A673 (cell line): Measurements from ENCODE around the gene GEMIN8. TPM values are rescaled to one million over a fixed set of nuclear protein-coding genes. Genes with fewer than 3 reads are reported as not detected.

Source experiments
- BruUV-seq: library from RNA; stranded (reverse); fragments of 400-500 nt; replicated peaks from 2 replicates; lab custom pipeline; 2021; lab: Mats Ljungman, UMichigan
- CTCF ChIA-PET: fragments of 300-600 bp; sonication (Branson Sonifier 250); formaldehyde crosslinking; loops from one replicate; lab custom pipeline; 2022; ENCODE audit warnings: antibody characterized with exemption; lab: Charles Lee
- POLR2A ChIA-PET: fragments of 300-600 bp; sonication (Branson Sonifier 250); formaldehyde crosslinking; loops from one replicate; lab custom pipeline; 2022; ENCODE audit warnings: antibody characterized with exemption; ENCODE audit not compliant: low non-redundant PET; lab: Charles Lee
- DNase-seq: peaks from one replicate; pipeline ENCODE4 v3.0.0-alpha.2; 2015; ENCODE audit warnings: low spot score
- H3K27ac ChIP-seq: fragments of 200-600 bp; sonication (generic); 2 replicates; pipeline ENCODE4 v1.5.1; 2016; ENCODE audit warnings: mixed run types, low read depth, mild to moderate bottlenecking, mixed read lengths, antibody characterized with exemption, low read length; ENCODE audit not compliant: poor library complexity, severe bottlenecking
- H3K27me3 ChIP-seq: fragments of 200-600 bp; sonication (generic); replicated peaks from 2 replicates; pipeline ENCODE4 v1.6.1; 2017; ENCODE audit warnings: mixed run types, low read depth, mild to moderate bottlenecking, mixed read lengths, antibody characterized with exemption, low read length; ENCODE audit not compliant: insufficient read depth, poor library complexity
- H3K36me3 ChIP-seq: fragments of 200-600 bp; sonication (generic); 2 replicates; pipeline ENCODE4 v1.6.1; 2016; ENCODE audit warnings: mixed run types, mild to moderate bottlenecking, mixed read lengths, antibody characterized with exemption, low read length; ENCODE audit not compliant: insufficient read depth, poor library complexity, severe bottlenecking
- H3K4me1 ChIP-seq: fragments of 200-600 bp; sonication (generic); 2 replicates; pipeline ENCODE4 v1.6.1; 2017; ENCODE audit warnings: mixed run types, mild to moderate bottlenecking, mixed read lengths, antibody characterized with exemption, low read length; ENCODE audit not compliant: insufficient read depth, poor library complexity, severe bottlenecking
- H3K4me3 ChIP-seq: fragments of 200-600 bp; sonication (generic); 2 replicates; pipeline ENCODE4 v1.5.1; 2016; ENCODE audit warnings: low read depth, mixed run types, mild to moderate bottlenecking, mixed read lengths, low read length; ENCODE audit not compliant: poor library complexity, severe bottlenecking
- H3K9me3 ChIP-seq: fragments of 200-600 bp; sonication (generic); 2 replicates; pipeline ENCODE4 v1.6.1; 2016; ENCODE audit warnings: mixed run types, low read depth, mild to moderate bottlenecking, mixed read lengths, antibody characterized with exemption, low read length; ENCODE audit not compliant: poor library complexity, severe bottlenecking
- EZH2 ChIP-seq: fragments of 200-600 bp; sonication (generic); IDR thresholded peaks from 2 replicates; pipeline ENCODE4 v1.6.1; 2017; ENCODE audit warnings: borderline replicate concordance, low read depth, mild to moderate bottlenecking, mixed read lengths, antibody characterized with exemption, low read length; ENCODE audit not compliant: poor library complexity, severe bottlenecking
- intact Hi-C: fragments of 100-400 bp; cut with micrococcal nuclease; formaldehyde crosslinking; loops from one replicate; pipeline ENCODE4 v1.10.0; 2022; ENCODE audit not compliant: unreplicated experiment
- total RNA-seq: library from RNA; stranded (reverse); gene quantifications from 2 replicates; pipeline ENCODE4 v1.2.3, GENCODE V29; 2021
- TF ChIP-seq, protein P1 (sequence below): fragments of 300-800, 200-600 bp; sonication (generic); conservative IDR thresholded peaks from 2 replicates; pipeline ENCODE4 v1.5.1; 2017; ENCODE audit warnings: low read depth, mild to moderate bottlenecking, antibody characterized with exemption, low read length, moderate library complexity, mixed read lengths

The GEMIN8 gene
- total RNA-seq, 1 experiment from 2014 or later, result 9.2 TPM

DNA sequence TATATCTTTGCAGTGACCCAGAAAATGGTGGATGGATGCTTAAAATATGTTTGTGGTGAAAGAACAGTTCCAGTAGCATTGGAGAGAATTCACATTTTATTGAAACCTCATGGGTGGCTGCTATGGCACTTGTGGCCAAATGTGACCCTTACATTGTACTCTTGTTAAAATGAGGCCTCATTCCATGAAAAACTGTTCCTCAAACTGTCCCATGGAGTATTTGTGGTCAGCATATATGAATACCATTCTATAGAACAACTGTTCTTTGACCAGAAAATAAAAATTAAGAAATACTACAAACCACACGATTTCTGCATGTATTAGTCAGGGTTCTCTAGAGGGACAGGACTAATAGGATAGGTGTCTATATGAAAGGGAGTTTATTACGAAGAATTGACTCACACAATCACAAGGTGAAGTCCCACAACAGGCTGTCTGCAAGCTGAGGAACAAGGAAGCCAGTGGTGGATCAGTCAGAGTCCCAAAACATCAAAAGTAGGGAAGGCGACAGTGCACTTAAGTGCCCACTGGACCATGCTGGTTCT is 35.1 kb downstream of the GEMIN8 start:
- Histone ChIP-seq H3K27ac (no peak overlapping the region), H3K36me3 (no peaks in the 10 kb centered on the region), H3K27me3 (no peaks in the 10 kb centered on the region), H3K4me1 (no peaks in the 10 kb centered on the region), H3K9me3 (no peaks in the 10 kb centered on the region), H3K4me3 (no peak overlapping the region)
- intact Hi-C loops, result no loop called here
- TF ChIP-seq, protein P1, sequence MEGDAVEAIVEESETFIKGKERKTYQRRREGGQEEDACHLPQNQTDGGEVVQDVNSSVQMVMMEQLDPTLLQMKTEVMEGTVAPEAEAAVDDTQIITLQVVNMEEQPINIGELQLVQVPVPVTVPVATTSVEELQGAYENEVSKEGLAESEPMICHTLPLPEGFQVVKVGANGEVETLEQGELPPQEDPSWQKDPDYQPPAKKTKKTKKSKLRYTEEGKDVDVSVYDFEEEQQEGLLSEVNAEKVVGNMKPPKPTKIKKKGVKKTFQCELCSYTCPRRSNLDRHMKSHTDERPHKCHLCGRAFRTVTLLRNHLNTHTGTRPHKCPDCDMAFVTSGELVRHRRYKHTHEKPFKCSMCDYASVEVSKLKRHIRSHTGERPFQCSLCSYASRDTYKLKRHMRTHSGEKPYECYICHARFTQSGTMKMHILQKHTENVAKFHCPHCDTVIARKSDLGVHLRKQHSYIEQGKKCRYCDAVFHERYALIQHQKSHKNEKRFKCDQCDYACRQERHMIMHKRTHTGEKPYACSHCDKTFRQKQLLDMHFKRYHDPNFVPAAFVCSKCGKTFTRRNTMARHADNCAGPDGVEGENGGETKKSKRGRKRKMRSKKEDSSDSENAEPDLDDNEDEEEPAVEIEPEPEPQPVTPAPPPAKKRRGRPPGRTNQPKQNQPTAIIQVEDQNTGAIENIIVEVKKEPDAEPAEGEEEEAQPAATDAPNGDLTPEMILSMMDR, result no peak
- no TSS peak for BruUV-seq
- no peak for DNase-seq
- CTCF ChIA-PET, result no interaction called here
- POLR2A ChIA-PET, result no interaction called here

DNA sequence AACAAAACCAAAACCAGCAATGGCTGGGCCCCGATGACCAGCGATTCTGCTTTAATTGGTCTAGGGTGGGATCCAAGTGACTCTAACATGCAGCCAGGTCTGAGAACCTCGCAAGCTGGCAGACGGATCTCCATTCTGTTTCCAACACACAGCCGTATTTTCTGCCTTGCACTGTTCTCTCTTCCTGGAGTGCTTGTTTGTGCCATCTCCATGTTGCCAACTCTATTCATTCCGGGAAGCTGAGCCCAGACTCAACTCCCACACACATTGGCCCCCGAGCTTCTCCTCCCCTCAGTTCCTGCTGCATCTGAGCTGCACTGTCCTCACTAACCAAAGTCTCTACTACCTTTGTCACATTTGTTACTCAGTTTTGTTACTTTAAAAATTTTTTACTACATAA is 35.6 kb downstream of the GEMIN8 start:
- ChIA-PET CTCF (no interaction called here), POLR2A (no interaction called here)
- no TSS peak for BruUV-seq
- DNase-seq, result no peak
- Histone ChIP-seq H3K36me3 (no peaks in the 10 kb centered on the region), H3K4me3 (no peak overlapping the region), H3K9me3 (no peaks in the 10 kb centered on the region), H3K27me3 (no peaks in the 10 kb centered on the region), H3K4me1 (no peaks in the 10 kb centered on the region), H3K27ac (no peak overlapping the region)
- intact Hi-C loops, result no loop called here
- TF ChIP-seq EZH2, result no peak
- TF ChIP-seq, protein P1, result no peak

DNA sequence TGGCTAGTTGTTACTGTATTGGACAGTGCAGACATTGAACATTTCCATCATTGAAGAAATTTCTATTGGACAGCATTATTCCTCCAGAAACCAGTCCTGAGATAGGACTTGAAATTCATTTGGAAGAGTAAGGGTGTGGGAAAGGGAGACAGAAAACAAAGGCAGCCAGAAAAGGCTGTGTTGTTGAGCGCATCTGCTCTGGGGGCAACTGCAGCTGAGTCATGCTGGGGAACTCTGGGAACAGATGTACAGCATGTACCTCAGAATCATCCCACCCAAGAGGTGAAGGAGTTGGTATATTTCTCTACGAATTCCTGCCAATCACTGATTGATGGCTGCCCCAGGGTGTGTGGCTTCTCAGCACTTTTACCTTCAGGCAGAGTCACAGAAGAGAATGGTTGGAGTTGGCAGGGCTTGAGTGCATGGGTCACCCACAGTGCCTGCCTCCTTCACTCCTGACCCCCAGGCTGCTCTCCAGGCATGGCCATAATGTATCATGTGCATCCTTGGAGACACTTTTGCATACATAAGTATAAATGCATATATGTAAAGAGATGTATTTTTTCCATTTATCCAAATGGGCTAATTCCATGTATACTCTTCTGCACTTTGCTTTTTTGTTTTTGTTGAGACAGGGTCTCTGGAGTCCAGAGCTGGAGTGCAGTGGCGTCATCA is 39.4 kb downstream of the GEMIN8 start:
- BruUV-seq, result no TSS peak
- no peak overlapping the region for H3K27ac ChIP-seq
- CTCF ChIA-PET, result no interaction called here
- TF ChIP-seq, protein P1, result no peak
- no peak for TF ChIP-seq EZH2
- no peak overlapping the region for H3K4me3 ChIP-seq
- no peak for DNase-seq
- no peaks in the 10 kb centered on the region for H3K9me3 ChIP-seq
- no peaks in the 10 kb centered on the region for H3K36me3 ChIP-seq
- H3K27me3 ChIP-seq, result no peaks in the 10 kb centered on the region
- no peaks in the 10 kb centered on the region for H3K4me1 ChIP-seq
- intact Hi-C loops, result no loop called here
- POLR2A ChIA-PET, result no interaction called here
